Measurements from ENCODE around the gene OR51V1. TPM values are rescaled to one million over a fixed set of nuclear protein-coding genes. Genes with fewer than 3 reads are reported as not detected.

The OR51V1 gene
- total RNA-seq, 2 experiments from 2014 or later: not detected

DNA sequence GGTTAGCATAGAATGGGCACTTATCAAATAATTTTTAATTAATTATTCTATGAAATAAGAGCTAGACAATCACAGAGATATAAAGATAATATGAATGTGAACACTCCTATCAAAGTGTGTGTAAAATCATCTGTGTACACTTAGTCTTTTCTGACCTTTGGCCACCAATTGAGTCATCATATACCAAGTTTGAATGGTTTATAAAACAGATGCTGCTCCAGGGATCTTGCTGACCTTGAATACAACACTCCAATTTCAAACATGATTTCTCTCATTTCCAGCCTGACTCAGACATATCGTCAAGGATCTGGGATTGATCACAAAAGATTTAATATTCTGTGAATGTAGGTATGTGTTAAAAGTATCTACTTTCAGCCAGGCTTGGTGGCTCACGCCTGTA is 2.9 kb upstream of the OR51V1 start:
- Histone ChIP-seq H4K20me1 (ENCODE audit: insufficient read depth, low read length) (no peaks in the 10 kb centered on the region), H3K79me2 (ENCODE audit: insufficient read depth, low read depth, low read length) (no peaks in the 10 kb centered on the region), H3K4me3 (ENCODE audit: low read depth, low read length, poor library complexity, severe bottlenecking) (no peak overlapping the region), H3K4me2 (ENCODE audit: low read length) (no peak overlapping the region), H3K9me3 (ENCODE audit: low read length) (no peaks in the 10 kb centered on the region), H3K9me2 (ENCODE audit: insufficient read depth, low read length) (no peaks in the 10 kb centered on the region), H3K4me1 (ENCODE audit: insufficient read depth, low read length, poor library complexity, severe bottlenecking) (no peaks in the 10 kb centered on the region), H3K36me3 (ENCODE audit: insufficient read depth, low read length) (no peaks in the 10 kb centered on the region), H3K27ac (ENCODE audit: low read depth, low read length, poor library complexity, severe bottlenecking) (no peak overlapping the region), H2AFZ (ENCODE audit: low read length) (no peak overlapping the region)
- intact Hi-C loops (cut with micrococcal nuclease; ENCODE audit: unreplicated experiment): no loop called here
- TF ChIP-seq, protein P1, sequence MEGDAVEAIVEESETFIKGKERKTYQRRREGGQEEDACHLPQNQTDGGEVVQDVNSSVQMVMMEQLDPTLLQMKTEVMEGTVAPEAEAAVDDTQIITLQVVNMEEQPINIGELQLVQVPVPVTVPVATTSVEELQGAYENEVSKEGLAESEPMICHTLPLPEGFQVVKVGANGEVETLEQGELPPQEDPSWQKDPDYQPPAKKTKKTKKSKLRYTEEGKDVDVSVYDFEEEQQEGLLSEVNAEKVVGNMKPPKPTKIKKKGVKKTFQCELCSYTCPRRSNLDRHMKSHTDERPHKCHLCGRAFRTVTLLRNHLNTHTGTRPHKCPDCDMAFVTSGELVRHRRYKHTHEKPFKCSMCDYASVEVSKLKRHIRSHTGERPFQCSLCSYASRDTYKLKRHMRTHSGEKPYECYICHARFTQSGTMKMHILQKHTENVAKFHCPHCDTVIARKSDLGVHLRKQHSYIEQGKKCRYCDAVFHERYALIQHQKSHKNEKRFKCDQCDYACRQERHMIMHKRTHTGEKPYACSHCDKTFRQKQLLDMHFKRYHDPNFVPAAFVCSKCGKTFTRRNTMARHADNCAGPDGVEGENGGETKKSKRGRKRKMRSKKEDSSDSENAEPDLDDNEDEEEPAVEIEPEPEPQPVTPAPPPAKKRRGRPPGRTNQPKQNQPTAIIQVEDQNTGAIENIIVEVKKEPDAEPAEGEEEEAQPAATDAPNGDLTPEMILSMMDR (conservative IDR thresholded peaks at IDR 0.05; ENCODE audit: low read length): no peak
- TF ChIP-seq EZH2phosphoT487 (IDR thresholded peaks at IDR 0.05; ENCODE audit: borderline replicate concordance, low read depth, low read length): no peak
- POLR2A ChIA-PET: no interaction called here
- BruUV-seq (replicated peaks): no TSS peak
- CTCF ChIA-PET (ENCODE audit: unreplicated experiment): no interaction called here
- DNase-seq (ENCODE audit: low spot score): no peak

DNA sequence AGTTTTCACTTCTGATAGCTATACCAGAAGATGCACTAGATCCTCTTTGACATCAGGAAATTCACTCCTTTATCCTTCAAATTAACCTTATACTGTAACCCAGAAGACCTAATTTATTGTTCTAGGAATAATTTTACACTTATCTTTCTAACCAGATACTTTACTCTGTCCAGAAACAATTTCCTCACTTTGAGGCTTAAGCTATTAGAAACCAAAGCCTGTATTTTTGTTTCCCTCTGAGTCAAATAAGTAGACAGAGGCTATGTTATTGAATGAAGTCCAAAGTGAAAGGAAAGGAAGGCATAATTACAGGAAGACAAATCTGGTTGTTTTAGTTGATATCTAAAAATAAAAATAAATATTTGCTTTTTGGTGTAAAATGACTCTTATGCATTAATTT is 2.2 kb downstream of the OR51V1 start:
- ChIA-PET POLR2A (interaction anchor here (0.8 kb wide), 1 partner anchor 11 kb away, joined by 3 read pairs; no protein-coding TSS in a partner anchor), CTCF (ENCODE audit: unreplicated experiment) (no interaction called here)
- Histone ChIP-seq H3K9me2 (ENCODE audit: insufficient read depth, low read length) (no peaks in the 10 kb centered on the region), H3K36me3 (ENCODE audit: insufficient read depth, low read length) (no peaks in the 10 kb centered on the region), H3K9me3 (ENCODE audit: low read length) (no peaks in the 10 kb centered on the region), H3K27ac (ENCODE audit: low read depth, low read length, poor library complexity, severe bottlenecking) (no peak overlapping the region), H3K79me2 (ENCODE audit: insufficient read depth, low read depth, low read length) (no peaks in the 10 kb centered on the region), H2AFZ (ENCODE audit: low read length) (no peak overlapping the region), H3K4me1 (ENCODE audit: insufficient read depth, low read length, poor library complexity, severe bottlenecking) (no peaks in the 10 kb centered on the region), H3K4me2 (ENCODE audit: low read length) (no peak overlapping the region), H3K4me3 (ENCODE audit: low read depth, low read length, poor library complexity, severe bottlenecking) (no peak overlapping the region), H4K20me1 (ENCODE audit: insufficient read depth, low read length) (no peaks in the 10 kb centered on the region)
- intact Hi-C loops (cut with micrococcal nuclease; ENCODE audit: unreplicated experiment): no loop called here
- TF ChIP-seq, protein P1 (conservative IDR thresholded peaks at IDR 0.05; ENCODE audit: low read length): no peak
- DNase-seq (ENCODE audit: low spot score): no peak
- BruUV-seq (replicated peaks): no TSS peak

DNA sequence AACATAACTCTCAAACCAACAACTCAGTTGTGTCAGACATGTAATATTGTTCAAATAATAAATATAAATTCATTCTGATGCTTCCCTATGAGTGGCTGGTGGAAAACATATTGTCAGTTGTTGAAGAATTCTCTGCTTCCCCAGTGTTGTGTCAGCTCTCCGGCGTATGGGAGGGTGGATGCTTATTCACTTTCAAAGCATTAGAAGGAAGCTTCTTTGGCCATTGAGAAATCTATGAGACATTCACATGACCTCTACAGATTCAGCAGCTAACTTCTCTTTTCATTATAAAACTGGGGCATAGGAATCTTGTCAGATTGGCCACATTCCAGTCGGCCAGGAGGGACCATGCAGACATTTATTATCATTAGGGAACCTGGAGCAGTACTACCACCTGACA is 2.9 kb downstream of the OR51V1 start:
- intact Hi-C loops (cut with micrococcal nuclease; ENCODE audit: unreplicated experiment): no loop called here
- Histone ChIP-seq H3K27ac (ENCODE audit: low read depth, low read length, poor library complexity, severe bottlenecking) (no peak overlapping the region), H3K9me3 (ENCODE audit: low read length) (no peaks in the 10 kb centered on the region), H3K4me1 (ENCODE audit: insufficient read depth, low read length, poor library complexity, severe bottlenecking) (no peaks in the 10 kb centered on the region), H4K20me1 (ENCODE audit: insufficient read depth, low read length) (no peaks in the 10 kb centered on the region), H3K36me3 (ENCODE audit: insufficient read depth, low read length) (no peaks in the 10 kb centered on the region), H3K4me2 (ENCODE audit: low read length) (no peak overlapping the region), H3K4me3 (ENCODE audit: low read depth, low read length, poor library complexity, severe bottlenecking) (no peak overlapping the region), H3K79me2 (ENCODE audit: insufficient read depth, low read depth, low read length) (no peaks in the 10 kb centered on the region), H3K9me2 (ENCODE audit: insufficient read depth, low read length) (no peaks in the 10 kb centered on the region), H2AFZ (ENCODE audit: low read length) (no peak overlapping the region)
- BruUV-seq (replicated peaks): no TSS peak
- ChIA-PET CTCF (ENCODE audit: unreplicated experiment) (no interaction called here), POLR2A (interaction anchor here (0.8 kb wide), 1 partner anchor 12 kb away, joined by 3 read pairs; no protein-coding TSS in a partner anchor)
- TF ChIP-seq EZH2phosphoT487 (IDR thresholded peaks at IDR 0.05; ENCODE audit: borderline replicate concordance, low read depth, low read length): no peak
- TF ChIP-seq, protein P1 (conservative IDR thresholded peaks at IDR 0.05; ENCODE audit: low read length): no peak
- no peak for DNase-seq (ENCODE audit: low spot score)

All from OCI-LY7 (cell line).